ENCODE data around the gene PPFIA1. TPM values are rescaled to one million over a fixed set of nuclear protein-coding genes. Genes with fewer than 3 reads are reported as not detected.

The PPFIA1 gene
- total and polyA plus RNA-seq, 4 donors, result 27.5 to 85.0 (median 43.5) TPM

DNA sequence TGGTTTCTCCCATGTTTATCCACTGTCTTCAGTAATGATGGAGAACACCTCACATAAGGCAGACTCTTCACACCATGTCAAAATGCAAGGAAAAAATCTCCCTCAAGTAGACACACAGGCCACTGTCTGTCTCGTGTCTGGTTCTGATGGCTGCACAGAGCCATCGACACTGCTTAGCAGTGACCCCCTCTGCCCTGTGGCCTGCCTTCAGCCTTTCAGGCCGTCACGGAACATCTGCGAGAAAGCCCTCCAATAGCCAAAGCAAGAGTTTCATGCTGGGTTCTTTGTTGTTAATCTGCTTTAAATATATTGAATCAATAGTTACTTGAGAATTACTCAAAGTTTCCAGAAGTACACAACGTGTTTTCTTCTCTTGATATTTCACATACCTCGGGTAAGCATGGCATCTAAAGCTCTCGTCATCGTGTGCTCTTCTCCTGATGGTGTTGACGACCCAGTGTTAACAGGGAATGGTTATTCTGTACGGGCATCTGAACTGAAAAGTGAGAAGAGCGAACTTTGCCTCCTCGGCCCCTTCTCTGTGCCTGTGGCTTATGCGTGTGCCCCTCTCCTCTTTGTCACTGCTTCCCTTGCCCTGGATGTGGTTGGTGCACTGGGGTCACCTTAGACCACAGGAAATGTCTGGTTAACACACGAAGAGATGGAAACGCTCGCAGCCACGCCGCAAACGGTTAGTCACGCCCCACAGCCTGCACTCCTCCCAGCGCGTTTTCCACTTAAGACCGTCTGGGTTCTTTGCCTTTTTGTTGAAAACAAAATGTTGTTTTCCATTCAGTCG is 94.5 kb downstream of the PPFIA1 start:
- Histone ChIP-seq H3K36me3 (ENCODE audit: control insufficient read depth in 4 of 4, insufficient read depth in 4 of 4, low read length in 4 of 4) (peaks cover 6 to 33% (median 16%) of the 10 kb centered on the region in 4 donors), H3K9me3 (ENCODE audit: control insufficient read depth in 4 of 4, insufficient read depth in 3 of 4, low read length in 3 of 4) (peaks cover 0 to 4% (median 0%) of the 10 kb centered on the region in 4 donors), H3K27me3 (ENCODE audit: control insufficient read depth in 3 of 3, insufficient read depth in 3 of 3, low read length in 2 of 3) (no peaks in the 10 kb centered on the region), H3K4me1 (ENCODE audit: control insufficient read depth in 5 of 5, insufficient read depth in 5 of 5, low read length in 5 of 5) (peaks cover 0 to 1% (median 0%) of the 10 kb centered on the region in 5 donors), H3K9ac (ENCODE audit: insufficient read depth in 1 of 2, low read length in 2 of 2) (no peak overlapping the region), H3K27ac (ENCODE audit: low read depth in 1 of 2, low read length in 1 of 2) (no peak overlapping the region), H3K4me3 (no peak overlapping the region)
- ATAC-seq (ENCODE audit: insufficient read depth, low FRiP score), result no peak
- TF ChIP-seq, protein P1, sequence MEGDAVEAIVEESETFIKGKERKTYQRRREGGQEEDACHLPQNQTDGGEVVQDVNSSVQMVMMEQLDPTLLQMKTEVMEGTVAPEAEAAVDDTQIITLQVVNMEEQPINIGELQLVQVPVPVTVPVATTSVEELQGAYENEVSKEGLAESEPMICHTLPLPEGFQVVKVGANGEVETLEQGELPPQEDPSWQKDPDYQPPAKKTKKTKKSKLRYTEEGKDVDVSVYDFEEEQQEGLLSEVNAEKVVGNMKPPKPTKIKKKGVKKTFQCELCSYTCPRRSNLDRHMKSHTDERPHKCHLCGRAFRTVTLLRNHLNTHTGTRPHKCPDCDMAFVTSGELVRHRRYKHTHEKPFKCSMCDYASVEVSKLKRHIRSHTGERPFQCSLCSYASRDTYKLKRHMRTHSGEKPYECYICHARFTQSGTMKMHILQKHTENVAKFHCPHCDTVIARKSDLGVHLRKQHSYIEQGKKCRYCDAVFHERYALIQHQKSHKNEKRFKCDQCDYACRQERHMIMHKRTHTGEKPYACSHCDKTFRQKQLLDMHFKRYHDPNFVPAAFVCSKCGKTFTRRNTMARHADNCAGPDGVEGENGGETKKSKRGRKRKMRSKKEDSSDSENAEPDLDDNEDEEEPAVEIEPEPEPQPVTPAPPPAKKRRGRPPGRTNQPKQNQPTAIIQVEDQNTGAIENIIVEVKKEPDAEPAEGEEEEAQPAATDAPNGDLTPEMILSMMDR (IDR thresholded peaks at IDR 0.05; ENCODE audit: control extremely low read depth, extremely low read depth), result no peak
- DNase-seq, result no peak
- 48 to 70% methylated on average over 25 of the region's 25 CpGs for WGBS, 2 donors

DNA sequence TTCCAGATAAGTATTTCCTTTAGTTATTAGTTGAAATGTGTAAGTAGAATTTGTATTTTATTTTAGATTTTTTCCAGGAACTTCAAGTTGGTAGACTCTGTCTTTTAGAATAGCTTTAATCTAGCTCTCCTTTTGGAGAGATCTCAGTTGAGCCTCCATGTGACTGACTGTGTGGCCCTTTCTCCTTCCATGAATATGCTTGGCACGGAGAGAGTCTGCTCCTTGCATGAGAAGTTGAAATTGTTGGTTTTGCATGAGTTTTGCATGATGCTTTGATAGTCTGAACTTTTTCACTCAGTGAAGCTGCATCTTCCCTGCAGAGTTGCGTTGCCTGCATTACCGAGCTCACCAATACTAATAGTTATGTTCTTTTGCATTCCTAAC is 95.0 kb downstream of the PPFIA1 start:
- H3K36me3 ChIP-seq (ENCODE audit: control insufficient read depth in 4 of 4, insufficient read depth in 4 of 4, low read length in 4 of 4), result peaks cover 6 to 33% (median 15%) of the 10 kb centered on the region in 4 donors
- TF ChIP-seq, protein P1 (IDR thresholded peaks at IDR 0.05; ENCODE audit: control extremely low read depth, extremely low read depth), result no peak
- 63 to 82% methylated on average over 3 of the region's 3 CpGs for WGBS, 2 donors
- peaks cover 0 to 4% (median 0%) of the 10 kb centered on the region in 4 donors for H3K9me3 ChIP-seq (ENCODE audit: control insufficient read depth in 4 of 4, insufficient read depth in 3 of 4, low read length in 3 of 4)
- no peak overlapping the region for H3K4me3 ChIP-seq
- no peak overlapping the region for H3K27ac ChIP-seq (ENCODE audit: low read depth in 1 of 2, low read length in 1 of 2)
- H3K27me3 ChIP-seq (ENCODE audit: control insufficient read depth in 3 of 3, insufficient read depth in 3 of 3, low read length in 2 of 3), result no peaks in the 10 kb centered on the region
- ATAC-seq (ENCODE audit: insufficient read depth, low FRiP score) (no peak), DNase-seq (no peak)
- peaks cover 0 to 1% (median 0%) of the 10 kb centered on the region in 5 donors for H3K4me1 ChIP-seq (ENCODE audit: control insufficient read depth in 5 of 5, insufficient read depth in 5 of 5, low read length in 5 of 5)
- no peak overlapping the region for H3K9ac ChIP-seq (ENCODE audit: insufficient read depth in 1 of 2, low read length in 2 of 2)

DNA sequence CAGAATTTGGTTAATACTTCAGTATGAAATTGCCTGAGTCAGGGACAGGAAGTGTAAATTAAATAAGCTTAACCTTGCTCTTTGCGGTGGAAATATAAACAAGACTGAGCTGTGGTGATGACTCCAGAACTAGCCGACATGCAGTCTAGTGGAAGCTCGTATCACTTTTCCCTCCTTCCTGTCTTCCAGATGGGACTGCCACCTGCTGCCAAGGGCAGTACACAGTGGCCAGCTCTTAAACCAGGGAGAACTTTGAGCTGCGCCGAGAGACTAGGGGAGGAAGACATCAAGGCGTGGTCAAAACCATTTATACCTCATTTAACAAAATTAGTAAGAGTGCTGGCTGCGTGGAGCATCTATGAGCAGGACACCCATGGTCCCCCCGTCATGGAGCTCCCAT is 96.6 kb downstream of the PPFIA1 start:
- ATAC-seq (ENCODE audit: insufficient read depth, low FRiP score), result no peak
- H3K36me3 ChIP-seq (ENCODE audit: control insufficient read depth in 4 of 4, insufficient read depth in 4 of 4, low read length in 4 of 4), result peaks cover 6 to 24% (median 13%) of the 10 kb centered on the region in 4 donors

More for the DNA sequence above, 96.6 kb downstream of the PPFIA1 start:
- H3K4me3 ChIP-seq, result no peak overlapping the region
- DNase-seq, result no peak
- peaks cover 0 to 3% (median 0%) of the 10 kb centered on the region in 4 donors for H3K9me3 ChIP-seq (ENCODE audit: control insufficient read depth in 4 of 4, insufficient read depth in 3 of 4, low read length in 3 of 4)
- 66 to 69% methylated on average over 8 of the region's 8 CpGs for WGBS, 2 donors
- no peaks in the 10 kb centered on the region for H3K27me3 ChIP-seq (ENCODE audit: control insufficient read depth in 3 of 3, insufficient read depth in 3 of 3, low read length in 2 of 3)
- no peak overlapping the region for H3K9ac ChIP-seq (ENCODE audit: insufficient read depth in 1 of 2, low read length in 2 of 2)
- no peak overlapping the region for H3K27ac ChIP-seq (ENCODE audit: low read depth in 1 of 2, low read length in 1 of 2)
- TF ChIP-seq, protein P1 (IDR thresholded peaks at IDR 0.05; ENCODE audit: control extremely low read depth, extremely low read depth), result no peak
- peaks cover 0 to 1% (median 0%) of the 10 kb centered on the region in 5 donors for H3K4me1 ChIP-seq (ENCODE audit: control insufficient read depth in 5 of 5, insufficient read depth in 5 of 5, low read length in 5 of 5)

Data from lung (tissue), 12 donors.